Muscle of back (tissue), 10 donors: Measurements from ENCODE around the gene MCU. TPM values are rescaled to one million over a fixed set of nuclear protein-coding genes. Genes with fewer than 3 reads are reported as not detected.

Source experiments
- polyA plus RNA-seq, 10 donors: library from polyadenylated mRNA; unstranded; fragments of 120-200 nt; gene quantifications; one replicate each; pipeline ENCODE4 v1.2.1, GENCODE V29; 2013; ENCODE audit not compliant: insufficient read length in 10 of 10

MCU gene
- polyA plus RNA-seq, 10 donors, result 86.6 to 152 (median 104) TPM

Other genes starting within 250 kb of the MCU start
- 100 to 1,000 TPM in 3 of 10 donors, 10 to 100 TPM in 7; 67.4 to 117 (median 87.1) TPM for gene MICU1, start 66.1 kb upstream of the MCU start, polyA plus RNA-seq
- gene OIT3, start 201.6 kb downstream of the MCU start, polyA plus RNA-seq, result 10 to 100 TPM in 2 of 10 donors, 1 to 10 TPM in 8; 5.7 to 10.9 (median 8.5) TPM